ENCODE measurements around the gene NEUROG1.
A peak's percentile ranks its signal among the peaks of the same experiment; 100 is the strongest.

Gene NEUROG1

DNA sequence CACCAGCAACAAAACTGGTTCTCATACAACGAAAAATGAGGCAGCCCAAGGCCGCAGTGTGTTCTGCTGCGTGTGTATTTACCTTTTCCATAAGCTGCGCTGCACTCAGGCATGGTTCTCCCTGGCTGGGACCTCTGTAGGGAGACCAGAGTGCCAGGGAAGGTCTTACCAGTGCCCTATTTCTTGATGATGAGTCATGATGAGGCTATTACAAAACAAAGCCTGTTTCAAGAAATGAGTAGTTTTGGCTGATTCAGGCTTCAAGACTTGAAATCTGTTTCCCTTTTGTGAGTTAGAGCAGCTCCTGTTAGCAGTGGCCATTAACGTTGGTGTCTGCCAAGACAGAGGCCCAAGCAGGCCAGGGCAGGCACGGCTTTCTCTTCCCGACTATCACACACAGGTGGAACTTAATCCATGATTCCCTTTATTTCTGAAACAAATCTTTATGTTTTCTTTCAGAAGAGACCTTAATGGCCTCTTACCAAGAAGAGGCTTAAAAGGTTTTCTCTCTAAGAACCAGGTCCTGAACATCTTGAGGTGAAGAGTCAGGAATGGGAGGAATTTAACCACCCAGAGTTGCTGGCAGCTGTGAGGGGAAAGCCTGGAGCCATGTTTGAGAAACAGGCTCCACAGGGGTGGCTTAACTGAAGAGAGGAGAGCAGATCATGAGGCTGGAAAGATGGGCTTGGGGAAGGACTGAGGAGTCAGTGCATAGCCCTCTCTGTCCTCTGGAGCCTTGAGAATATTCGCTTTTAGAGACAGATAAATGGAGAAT lies 42.2 kb downstream of the NEUROG1 start:
- peak; percentile 79 for DNase-seq (ENCODE audit: low spot score)

DNA sequence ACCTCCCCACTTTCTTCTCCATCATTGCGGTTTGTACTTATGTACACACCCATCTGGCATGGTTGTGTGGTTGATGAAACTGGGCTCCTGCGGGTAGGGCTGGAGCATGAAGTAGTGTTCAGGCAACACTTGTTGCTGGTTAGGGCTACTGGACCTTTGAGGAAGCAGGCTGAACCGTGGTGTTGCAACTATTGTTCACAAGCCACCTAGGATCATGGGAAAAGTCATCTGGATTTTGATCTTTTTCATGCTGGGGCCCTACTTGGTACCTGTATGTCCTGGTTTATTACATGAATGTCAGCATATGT lies 43.5 kb downstream of the NEUROG1 start:
- no peak for DNase-seq (ENCODE audit: low spot score)

DNA sequence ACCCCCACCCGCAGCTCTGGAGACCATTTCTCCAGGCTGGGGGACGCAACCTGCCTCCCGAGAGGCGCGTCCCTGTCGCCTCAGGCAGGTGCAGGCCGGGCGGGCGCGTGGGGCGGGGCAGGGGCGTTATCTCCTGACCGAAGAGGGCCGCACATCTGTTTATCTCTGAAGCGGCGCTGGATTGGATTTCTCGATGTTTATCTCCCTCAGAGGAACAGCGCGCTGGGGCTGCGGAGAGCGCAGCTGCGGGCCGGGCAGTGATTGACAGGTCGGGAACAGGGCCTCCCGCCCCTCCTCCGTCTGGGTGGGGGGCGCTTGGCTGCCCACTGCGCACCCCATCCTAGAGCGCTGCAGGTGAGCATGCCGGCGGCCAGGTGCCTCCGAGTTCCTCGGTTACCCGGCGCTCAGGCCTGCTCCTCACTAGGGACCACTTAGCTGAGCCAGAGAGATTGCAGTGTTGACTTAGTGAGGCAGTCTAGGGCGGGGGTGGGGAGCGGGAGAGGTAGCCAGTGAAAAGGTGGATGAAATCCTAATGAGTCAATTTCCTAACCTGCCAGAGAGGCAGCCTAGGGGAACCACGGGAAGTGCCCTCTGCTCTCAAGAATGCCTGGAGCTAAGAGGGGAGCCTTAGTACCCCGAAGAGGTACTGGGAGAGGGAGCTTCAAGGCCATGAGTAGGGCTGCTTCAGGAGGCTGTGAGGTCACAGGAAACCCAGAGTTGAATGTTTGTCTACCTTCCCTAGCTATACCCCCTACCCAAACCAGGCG lies 44.0 kb downstream of the NEUROG1 start:
- no peak for DNase-seq (ENCODE audit: low spot score)

- no peak for DNase-seq (ENCODE audit: low spot score)
Measured at GRCh38 chr5:135491038-135491551, 44.7 kb downstream of the NEUROG1 start.

DNA sequence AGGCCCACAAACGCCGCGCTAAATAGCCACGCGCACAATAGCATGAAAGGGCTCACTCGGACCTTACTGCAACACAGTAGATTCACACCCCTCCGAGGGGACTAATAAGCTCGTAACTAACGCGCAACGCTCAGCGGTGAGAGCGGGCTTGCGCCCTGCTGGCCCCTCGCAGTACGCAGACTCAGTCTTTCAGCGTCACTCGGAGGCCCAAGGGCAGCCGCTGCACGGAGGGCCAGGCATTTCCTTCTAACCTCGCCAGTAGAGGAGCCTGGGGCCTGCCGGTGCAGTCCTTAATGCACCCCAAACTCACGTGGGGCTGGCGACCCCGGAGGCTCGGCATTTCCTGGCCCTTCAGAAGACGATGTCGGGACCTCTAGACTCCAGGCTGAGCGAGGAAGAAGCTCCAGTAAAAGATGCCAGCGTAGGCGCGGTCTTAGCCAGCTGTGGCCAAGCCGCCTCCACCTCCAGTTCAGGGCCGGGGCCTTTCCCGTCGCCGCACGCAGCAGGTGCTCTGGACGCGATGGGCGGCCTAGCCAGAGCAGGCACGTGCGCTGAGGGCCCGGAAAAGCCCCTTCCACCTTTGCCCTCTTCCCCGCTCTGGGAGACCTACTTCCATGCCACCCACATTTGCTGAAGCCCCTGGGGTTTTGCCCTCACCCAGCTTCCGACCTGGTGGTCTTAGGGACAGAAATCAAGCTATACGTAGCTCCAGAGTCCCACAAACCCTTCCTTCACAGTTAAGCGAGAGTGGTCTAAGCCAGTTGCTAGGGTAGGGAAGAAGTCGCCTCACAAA lies 45.3 kb downstream of the NEUROG1 start:
- no peak for DNase-seq (ENCODE audit: low spot score)

DNA sequence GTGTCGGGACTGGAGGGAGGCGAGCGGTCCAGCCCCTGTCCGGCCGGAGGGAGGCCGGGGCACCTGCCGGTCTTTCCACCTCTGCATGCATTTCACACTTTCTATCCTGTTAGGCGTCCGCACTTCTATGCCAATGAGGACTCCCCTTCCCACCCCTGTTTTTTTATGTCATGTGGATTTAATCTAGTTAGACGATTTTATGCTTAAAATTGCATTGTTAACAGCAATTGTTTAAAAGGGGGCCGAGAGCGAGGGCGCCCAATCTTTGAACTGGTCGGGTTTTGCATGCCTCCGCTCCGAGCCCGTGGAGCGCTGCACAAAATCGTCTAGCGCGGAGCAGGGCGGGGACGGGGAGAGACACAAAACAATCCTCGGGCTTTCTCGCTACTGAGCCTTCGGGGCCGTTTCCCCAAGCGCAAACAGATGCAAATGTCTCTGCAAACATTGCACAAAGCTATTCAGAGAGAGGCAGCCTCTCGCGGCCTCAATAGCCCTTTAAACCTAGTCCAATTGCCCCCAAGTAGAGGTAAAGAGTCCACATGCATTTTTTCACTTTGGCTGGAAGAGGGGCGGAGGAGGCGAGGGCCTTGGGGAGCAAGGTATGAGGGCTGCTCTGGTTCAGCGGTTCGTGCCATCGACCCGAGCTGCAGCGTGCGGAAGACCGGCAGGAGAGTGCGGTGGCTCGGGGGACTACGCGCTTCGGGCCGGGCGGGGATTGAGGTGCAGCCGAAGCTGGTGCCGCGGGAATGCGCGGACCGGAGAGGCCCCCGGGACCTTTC lies 46.1 kb downstream of the NEUROG1 start:
- no peak for DNase-seq (ENCODE audit: low spot score)

- DNase-seq (ENCODE audit: low spot score) = no peak
Measured at GRCh38 chr5:135488727-135489465, 46.9 kb downstream of the NEUROG1 start.

GRCh38 chr5:135487839-135488514 lies 47.8 kb downstream of the NEUROG1 start:
- DNase-seq (ENCODE audit: low spot score) = no peak

DNA sequence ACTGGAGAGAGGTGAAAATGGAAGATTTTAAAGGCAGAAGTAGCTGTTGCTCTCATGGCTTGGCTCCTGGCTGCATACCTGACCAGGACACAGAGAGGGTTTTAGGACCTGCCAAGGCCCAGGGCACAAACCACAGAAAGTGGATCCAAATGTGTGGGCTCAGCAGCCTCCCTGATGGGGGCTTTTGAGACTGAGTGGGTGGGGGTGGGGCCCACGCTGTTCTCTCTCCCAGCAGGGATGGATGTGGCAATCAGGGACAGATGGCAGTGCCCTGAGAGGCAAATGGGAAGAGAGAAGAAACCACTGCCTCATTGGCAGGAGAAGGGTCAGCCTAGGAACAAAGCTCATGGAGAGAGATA lies 48.7 kb downstream of the NEUROG1 start:
- DNase-seq (ENCODE audit: low spot score) = no peak

GRCh38 chr5:135486131-135487036 lies 49.4 kb downstream of the NEUROG1 start:
- DNase-seq (ENCODE audit: low spot score) = no peak

- no peak for DNase-seq (ENCODE audit: low spot score)
Measured at GRCh38 chr5:135484674-135485086, 51.1 kb downstream of the NEUROG1 start.
